Measurements from ENCODE around the gene DUSP15. TPM values are rescaled to one million over a fixed set of nuclear protein-coding genes. Genes with fewer than 3 reads are reported as not detected.

DUSP15 gene
- total and polyA plus RNA-seq, 9 of the 15 experiments (the other 6 are each of a cell fraction or from before 2014, with no cell fraction given), result 0.34 TPM; not detected in 8

- Histone ChIP-seq H3K9me3 (replicated peaks; ENCODE audit: control insufficient read depth, insufficient read depth, low read depth, low read length) (no peaks in the 10 kb centered on the region), H4K20me1 (replicated peaks; ENCODE audit: control insufficient read depth, insufficient read depth, low read length) (no peaks in the 10 kb centered on the region; the same call in 1 of the 2 replicates), H3K4me2 (ENCODE audit: insufficient read depth, low read length) (no peak overlapping the region), H3K27ac (ENCODE audit: extremely low read depth, low read depth, low read length) (no peak overlapping the region), H3K79me2 (ENCODE audit: control insufficient read depth, insufficient read depth, low read length) (no peaks in the 10 kb centered on the region), H3K36me3 (ENCODE audit: control insufficient read depth, insufficient read depth, low read length) (no peaks in the 10 kb centered on the region), H3K9me1 (ENCODE audit: control insufficient read depth, insufficient read depth, low read length) (no peaks in the 10 kb centered on the region), H3K4me1 (replicated peaks in 1 of 2; ENCODE audit: control insufficient read depth in 2 of 2, insufficient read depth in 2 of 2, low read length in 2 of 2) (no peaks in the 10 kb centered on the region; a peak in 2 of 5 replicates), H3K9ac (ENCODE audit: insufficient read depth in 1 of 2, low read depth in 2 of 2, low read length in 2 of 2) (no peak overlapping the region), H2AFZ (ENCODE audit: low read depth, low read length) (no peak overlapping the region), H3K4me3 (no peak overlapping the region), H3K27me3 (ENCODE audit: control insufficient read depth in 2 of 2, insufficient read depth in 2 of 2, low read length in 2 of 2) (peaks cover 2 to 18% of the 10 kb centered on the region in 2 experiments; a peak in 4 of 5 replicates)
- CTCF ChIA-PET (ENCODE audit: low intra/inter-chr PET ratio), result no interaction called here
- no peak for ATAC-seq
- 19% methylated on average over 9 of the region's 9 CpGs for WGBS (ENCODE audit: insufficient coverage, low coverage, missing lambda C conversion rate)
- in situ Hi-C loops (cut with MboI) (no loop called here), intact Hi-C loops (cut with micrococcal nuclease) (no loop called here)
- no peak for FAIRE-seq
- no TSS peak for BruUV-seq (replicated peaks)
- POLR2A ChIA-PET, result interaction anchor here (0.6 to 2.1 kb wide), 2 partner anchors 11 to 26 kb away, joined by 3 to 4 read pairs; no protein-coding TSS in a partner anchor
- DNase-seq (ENCODE audit: extremely low read depth in 1 of 4, low spot score in 3 of 4), result no peak
- TF ChIP-seq ZC3H11A (IDR thresholded peaks at IDR 0.05; ENCODE audit: low read depth, low read length) (no peak), MAFK (IDR thresholded peaks at IDR 0.05; ENCODE audit: low read length) (no peak), CAMTA2 (CRISPR knock-in tag; conservative IDR thresholded peaks at IDR 0.05) (no peak), POLR2A (conservative IDR thresholded peaks at IDR 0.05) (no peak), LEF1 (IDR thresholded peaks at IDR 0.05) (no peak), ARHGAP35 (IDR thresholded peaks at IDR 0.05; ENCODE audit: partially characterized antibody) (no peak), SMAD3 (CRISPR knock-in tag; conservative IDR thresholded peaks at IDR 0.05) (no peak), ZNF445 (CRISPR knock-in tag; IDR thresholded peaks at IDR 0.05; ENCODE audit: low read depth) (no peak), TARDBP (IDR thresholded peaks at IDR 0.05) (no peak), FOXJ2 (tag; IDR thresholded peaks at IDR 0.05) (no peak)
These were observed 27.2 kb upstream of the DUSP15 start for GRCh38 chr20:31897541-31897940.
